Measurements from ENCODE around the gene GHR. TPM values are rescaled to one million over a fixed set of nuclear protein-coding genes. Genes with fewer than 3 reads are reported as not detected.

Gene GHR
- total and polyA plus RNA-seq, 2 of the 8 experiments (the other 6 are each of a cell fraction or from before 2014, with no cell fraction given), result 0.15 to 0.19 TPM

DNA sequence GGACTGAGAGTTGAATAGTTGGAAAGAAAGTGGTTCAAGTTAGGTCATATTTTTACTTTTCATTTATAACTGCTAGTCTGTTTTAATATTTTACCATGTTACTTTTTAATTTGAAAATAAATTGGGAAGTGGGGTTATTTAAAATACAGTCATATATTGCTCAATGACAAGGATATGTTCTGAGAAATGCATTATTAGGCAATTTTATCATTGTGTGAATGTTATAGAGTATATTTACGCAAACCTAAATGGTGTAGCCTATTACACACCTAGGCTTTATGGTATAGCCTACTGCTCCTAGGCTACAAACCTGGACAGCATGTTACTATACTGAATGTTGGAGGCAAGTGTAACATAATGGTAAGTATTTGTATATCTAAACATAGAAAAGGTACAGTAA, 338.6 kb downstream of the GHR start:
- H3K9me3 ChIP-seq (ENCODE audit: insufficient read depth in 2 of 2, low read depth in 1 of 2, low read length in 1 of 2), result no peaks in the 10 kb centered on the region
- H3K4me2 ChIP-seq (ENCODE audit: insufficient read depth in 1 of 2, low read depth in 2 of 2, low read length in 2 of 2), result no peak overlapping the region
- WGBS, 2 experiments (ENCODE audit: extremely low coverage in 1 of 2, insufficient coverage in 1 of 2, insufficient read length in 1 of 2, insufficient replicate concordance in 2 of 2, low coverage in 1 of 2, low lambda C conversion rate in 2 of 2, missing lambda C conversion rate in 1 of 2), result 92% methylated on average over 1 of the region's 1 CpG; no CpG with 5 or more reads in 1 of the 2 experiments
- CTCF ChIA-PET (ENCODE audit: partially characterized antibody), result interaction anchor here (1.6 to 2.1 kb wide), 3 partner anchors 10 to 17 kb away, joined by 4 to 5 read pairs (median 4); no protein-coding TSS in a partner anchor
- no peak overlapping the region for H3K4ac ChIP-seq (replicated peaks; ENCODE audit: insufficient read length, low read depth, low read length)
- peaks cover 0 to 4% (median 0%) of the 10 kb centered on the region in 4 experiments; a peak in 1 of 8 replicates for H3K36me3 ChIP-seq (ENCODE audit: control insufficient read depth in 2 of 4, insufficient read depth in 4 of 4, low read length in 3 of 4)
- H4K8ac ChIP-seq (ENCODE audit: extremely low read depth, insufficient read depth, low read length), result no peak overlapping the region
- no peak overlapping the region for H3K56ac ChIP-seq (replicated peaks; ENCODE audit: insufficient read length, low read depth, low read length)
- H4K20me1 ChIP-seq (replicated peaks in 1 of 2; ENCODE audit: control insufficient read depth in 1 of 2, insufficient read depth in 2 of 2, low read length in 2 of 2), result no peaks in the 10 kb centered on the region
- no peak overlapping the region for H2AK5ac ChIP-seq (ENCODE audit: low read depth, low read length)
- DNase-seq (ENCODE audit: low read depth in 1 of 2, low spot score in 2 of 2) (no peak), FAIRE-seq (no peak)
- H3K18ac ChIP-seq (ENCODE audit: extremely low read depth, low read length), result no peak overlapping the region
- no peak overlapping the region for H2BK15ac ChIP-seq (ENCODE audit: low read length)
- H2BK120ac ChIP-seq (replicated peaks; ENCODE audit: low read depth, low read length), result no peak overlapping the region
- no peak overlapping the region for H2BK12ac ChIP-seq (ENCODE audit: low read depth, low read length)
- no peak overlapping the region for H2BK5ac ChIP-seq (ENCODE audit: low read depth, low read length)
- no peak overlapping the region for H4K91ac ChIP-seq (replicated peaks; ENCODE audit: insufficient read length, low read length)
- H3K4me1 ChIP-seq (replicated peaks in 1 of 4; ENCODE audit: control insufficient read depth in 3 of 4, insufficient read depth in 4 of 4, low read length in 3 of 4), result peaks cover 0 to 4% (median 0%) of the 10 kb centered on the region in 4 experiments; a peak in 1 of 7 replicates
- no peak overlapping the region for H2BK20ac ChIP-seq (ENCODE audit: low read length)
- H3K27me3 ChIP-seq (replicated peaks in 1 of 4; ENCODE audit: control insufficient read depth in 3 of 4, extremely low read depth in 1 of 4, insufficient read depth in 3 of 4, low read length in 3 of 4), result no peaks in the 10 kb centered on the region
- no peak overlapping the region for H3K23ac ChIP-seq (ENCODE audit: insufficient read length)
- no peaks in the 10 kb centered on the region for H3K79me2 ChIP-seq (ENCODE audit: control insufficient read depth in 1 of 2, insufficient read depth in 2 of 2, low read length in 2 of 2)
- H2AFZ ChIP-seq (ENCODE audit: low read length), result no peak overlapping the region
- no peak overlapping the region for H4K5ac ChIP-seq (ENCODE audit: insufficient read length, low read depth, low read length)
- no peaks in the 10 kb centered on the region for H3K79me1 ChIP-seq (ENCODE audit: low read depth, low read length)
- POLR2A ChIA-PET (ENCODE audit: partially characterized antibody), result no interaction called here
- no peak overlapping the region for H3K9ac ChIP-seq (replicated peaks in 1 of 4; ENCODE audit: extremely low read depth in 1 of 4, low read depth in 3 of 4, low read length in 3 of 4)
- no peak overlapping the region for H3K4me3 ChIP-seq (ENCODE audit: extremely low read depth in 1 of 4, insufficient read depth in 2 of 4, low read depth in 3 of 4, low read length in 4 of 4)
- no peak overlapping the region for H3K27ac ChIP-seq (ENCODE audit: low read depth, low read length)
- H3K14ac ChIP-seq (ENCODE audit: insufficient read length), result no peak overlapping the region
- no peak for TF ChIP-seq POLR2AphosphoS5 (IDR thresholded peaks at IDR 0.05; ENCODE audit: low read depth, low read length)
- TF ChIP-seq, protein P1, sequence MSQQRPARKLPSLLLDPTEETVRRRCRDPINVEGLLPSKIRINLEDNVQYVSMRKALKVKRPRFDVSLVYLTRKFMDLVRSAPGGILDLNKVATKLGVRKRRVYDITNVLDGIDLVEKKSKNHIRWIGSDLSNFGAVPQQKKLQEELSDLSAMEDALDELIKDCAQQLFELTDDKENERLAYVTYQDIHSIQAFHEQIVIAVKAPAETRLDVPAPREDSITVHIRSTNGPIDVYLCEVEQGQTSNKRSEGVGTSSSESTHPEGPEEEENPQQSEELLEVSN (IDR thresholded peaks at IDR 0.05), result no peak
- no peak for TF ChIP-seq SP1 (IDR thresholded peaks at IDR 0.05; ENCODE audit: low read depth, low read length)
- TF ChIP-seq RXRA (IDR thresholded peaks at IDR 0.05; ENCODE audit: insufficient read depth, low read depth, low read length), result no peak
- TF ChIP-seq EZH2 (IDR thresholded peaks at IDR 0.05; ENCODE audit: low read depth, low read length, severe bottlenecking), result no peak
- TF ChIP-seq GABPA (IDR thresholded peaks at IDR 0.05; ENCODE audit: borderline replicate concordance, insufficient read depth, low read length), result no peak
- TF ChIP-seq CHD2 (IDR thresholded peaks at IDR 0.05; ENCODE audit: low read length), result no peak
- no peak for TF ChIP-seq SP2 (IDR thresholded peaks at IDR 0.05; ENCODE audit: low read length)
- peaks cover 5% of the 10 kb centered on the region for H3K23me2 ChIP-seq (ENCODE audit: low read depth, low read length)

All from H1 (cell line).